ENCODE measurements around the gene CTPS2.

CTPS2 gene

DNA sequence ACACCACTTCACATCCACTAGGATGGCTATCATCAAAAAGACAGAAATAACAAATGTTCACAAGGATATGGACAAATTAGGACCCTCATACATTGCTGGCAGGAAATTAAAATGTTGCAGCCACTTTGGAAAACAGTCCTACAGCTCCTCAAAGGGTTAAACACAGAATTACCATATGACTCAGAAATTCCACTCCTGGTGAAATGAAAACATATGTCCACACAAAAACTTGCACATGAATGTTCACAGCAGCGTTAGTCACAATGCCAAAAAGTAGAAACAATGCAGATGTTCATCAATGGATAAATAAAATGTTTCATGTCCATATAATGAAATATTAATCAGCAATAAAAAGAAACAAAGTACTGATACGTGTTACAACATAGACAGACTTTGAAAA, 47.4 kb downstream of the CTPS2 start:
- DNase-seq (ENCODE audit: low read depth), result no peak
- no peak for TF ChIP-seq CTCF (IDR thresholded peaks at IDR 0.05; ENCODE audit: low read depth, low read length, missing control alignments)

GRCh38 chrX:16664626-16665025, 47.8 kb downstream of the CTPS2 start:
- no peak for DNase-seq (ENCODE audit: low read depth)
- no peak overlapping the region for H3K4me3 ChIP-seq (ENCODE audit: low read depth, low read length)
- no peak for TF ChIP-seq CTCF (IDR thresholded peaks at IDR 0.05; ENCODE audit: low read depth, low read length, missing control alignments)

More for the DNA sequence above, 47.4 kb downstream of the CTPS2 start:
- H3K4me3 ChIP-seq (ENCODE audit: low read depth, low read length), result no peak overlapping the region

DNA sequence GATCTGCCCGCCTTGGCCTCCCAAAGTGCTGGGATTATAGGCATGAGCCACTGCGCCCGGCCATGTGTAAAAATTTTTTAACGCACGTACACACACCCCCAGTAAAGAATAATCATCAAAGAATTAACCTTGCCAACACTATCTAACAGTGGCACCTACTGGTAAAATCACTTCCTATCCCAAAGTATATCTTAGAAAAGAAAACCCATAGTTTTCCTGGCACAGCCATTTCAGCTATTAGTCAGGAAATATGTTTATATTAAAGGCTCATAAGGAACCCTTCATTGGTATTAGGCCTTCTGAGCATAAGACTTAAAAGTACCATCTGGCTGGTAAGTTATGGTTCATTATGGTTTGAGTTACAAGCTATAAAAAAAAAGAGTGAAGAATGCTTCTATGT, 48.4 kb downstream of the CTPS2 start:
- H3K4me3 ChIP-seq (ENCODE audit: low read depth, low read length), result no peak overlapping the region
- no peak for DNase-seq (ENCODE audit: low read depth)

GRCh38 chrX:16662402-16662801, 50.1 kb downstream of the CTPS2 start:
- no peak for DNase-seq (ENCODE audit: low read depth)
- H3K4me3 ChIP-seq (ENCODE audit: low read depth, low read length), result no peak overlapping the region
- no peak for TF ChIP-seq CTCF (IDR thresholded peaks at IDR 0.05; ENCODE audit: low read depth, low read length, missing control alignments)

More for the DNA sequence above, 48.4 kb downstream of the CTPS2 start:
- no peak for TF ChIP-seq CTCF (IDR thresholded peaks at IDR 0.05; ENCODE audit: low read depth, low read length, missing control alignments)

DNA sequence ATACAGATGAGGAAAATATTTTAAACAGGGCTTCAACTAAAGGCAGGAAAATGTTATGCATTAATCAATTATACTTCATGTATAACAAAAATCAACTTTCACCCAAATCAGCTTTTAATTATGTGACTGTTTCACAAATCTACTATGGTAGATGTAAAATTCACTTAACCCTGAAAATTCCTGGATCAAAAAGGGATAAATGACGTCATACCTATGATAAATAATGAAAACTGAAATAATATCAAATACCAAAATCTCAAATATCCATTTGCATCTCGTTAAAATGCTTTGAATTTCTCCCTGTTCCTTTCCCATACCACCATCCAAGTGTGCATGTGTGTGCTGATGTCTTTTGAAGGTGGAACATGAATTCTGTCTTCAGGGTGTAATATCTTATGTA, 51.0 kb downstream of the CTPS2 start:
- no peak for DNase-seq (ENCODE audit: low read depth)
- H3K4me3 ChIP-seq (ENCODE audit: low read depth, low read length), result no peak overlapping the region
- TF ChIP-seq CTCF (IDR thresholded peaks at IDR 0.05; ENCODE audit: low read depth, low read length, missing control alignments), result no peak

- no peak for DNase-seq (ENCODE audit: low read depth)
- no peak for TF ChIP-seq CTCF (IDR thresholded peaks at IDR 0.05; ENCODE audit: low read depth, low read length, missing control alignments)
- H3K4me3 ChIP-seq (ENCODE audit: low read depth, low read length), result no peak overlapping the region
These were observed 53.1 kb downstream of the CTPS2 start for GRCh38 chrX:16659321-16659720.

- TF ChIP-seq CTCF (IDR thresholded peaks at IDR 0.05; ENCODE audit: low read depth, low read length, missing control alignments), result no peak
- DNase-seq (ENCODE audit: low read depth), result no peak
These were observed 54.2 kb downstream of the CTPS2 start for GRCh38 chrX:16658284-16658683.

More at GRCh38 chrX:16658284-16658683, 54.2 kb downstream of the CTPS2 start:
- no peak overlapping the region for H3K4me3 ChIP-seq (ENCODE audit: low read depth, low read length)

Measured in GM12864 (cell line).